HL-60 (cell line): ENCODE results near the gene SCUBE1.

ENCODE experiments used
- DNase-seq, 2 experiments: peaks; one replicate each; pipeline ENCODE4 v3.0.0-alpha.2; 2010 to 2020; ENCODE audit warnings: low read depth in 1 of 2, low spot score in 1 of 2
- H3K27ac ChIP-seq: fragments of 250-450 bp; sonication (Bioruptor Pico); replicated peaks from 2 replicates; pipeline ENCODE4 v1.5.1; 2020; ENCODE audit warnings: mild to moderate bottlenecking, moderate library complexity
- H3K27me3 ChIP-seq: fragments of 250-450 bp; sonication (Bioruptor Pico); 2 replicates; pipeline ENCODE4 v1.5.1; 2021; ENCODE audit warnings: mild to moderate bottlenecking, moderate library complexity; ENCODE audit not compliant: insufficient read depth, poor library complexity, severe bottlenecking
- H3K4me3 ChIP-seq: replicated peaks from 2 replicates; pipeline ENCODE4 v1.5.1; 2011; ENCODE audit warnings: mild to moderate bottlenecking, control low read depth, low read length; ENCODE audit not compliant: insufficient read depth
- CTCF ChIP-seq: IDR thresholded peaks from one replicate; pipeline ENCODE4 v1.5.1; 2011; ENCODE audit warnings: low read length, control low read depth, inconsistent platforms; ENCODE audit not compliant: insufficient read depth
- GABPA ChIP-seq: IDR thresholded peaks from 2 replicates; pipeline ENCODE4 v1.6.1; 2012; ENCODE audit warnings: low read depth
- POLR2AphosphoS5 ChIP-seq: IDR thresholded peaks from 2 replicates; pipeline ENCODE4 v1.6.1; 2012; ENCODE audit warnings: low read depth
- SPI1 ChIP-seq: IDR thresholded peaks from 2 replicates; pipeline ENCODE4 v1.6.1; 2012; ENCODE audit warnings: low read depth, mild to moderate bottlenecking, borderline replicate concordance
- TF ChIP-seq, protein P1 (sequence below): IDR thresholded peaks from 2 replicates; pipeline ENCODE4 v1.6.1; 2012; ENCODE audit warnings: low read depth; ENCODE audit not compliant: insufficient replicate concordance

SCUBE1 gene

DNA sequence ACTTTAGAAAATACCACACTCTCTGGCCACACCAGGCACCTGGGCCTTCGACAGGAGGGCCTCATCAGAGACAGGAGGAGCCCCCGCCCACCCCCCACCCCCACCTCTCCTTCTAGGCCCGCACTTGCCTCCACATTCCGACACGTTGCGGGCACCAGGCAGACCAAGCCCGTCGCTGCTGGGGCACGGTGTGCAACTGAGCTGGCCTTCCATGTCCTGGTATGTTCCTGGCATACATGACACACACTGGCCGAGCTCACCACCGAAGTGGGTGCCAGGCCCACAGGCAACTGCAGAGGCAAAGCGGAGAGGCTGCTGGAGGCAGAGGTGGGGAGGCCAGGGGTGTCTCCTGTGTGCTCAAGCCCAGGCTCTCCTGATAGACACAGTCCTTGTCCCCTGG lies 129.2 kb downstream of the SCUBE1 start:
- no peak overlapping the region for H3K27ac ChIP-seq
- no peaks in the 10 kb centered on the region for H3K27me3 ChIP-seq
- DNase-seq, result no peak
- H3K4me3 ChIP-seq, result no peak overlapping the region
- TF ChIP-seq CTCF (no peak), GABPA (no peak), POLR2AphosphoS5 (no peak), SPI1 (no peak)
- TF ChIP-seq, protein P1, sequence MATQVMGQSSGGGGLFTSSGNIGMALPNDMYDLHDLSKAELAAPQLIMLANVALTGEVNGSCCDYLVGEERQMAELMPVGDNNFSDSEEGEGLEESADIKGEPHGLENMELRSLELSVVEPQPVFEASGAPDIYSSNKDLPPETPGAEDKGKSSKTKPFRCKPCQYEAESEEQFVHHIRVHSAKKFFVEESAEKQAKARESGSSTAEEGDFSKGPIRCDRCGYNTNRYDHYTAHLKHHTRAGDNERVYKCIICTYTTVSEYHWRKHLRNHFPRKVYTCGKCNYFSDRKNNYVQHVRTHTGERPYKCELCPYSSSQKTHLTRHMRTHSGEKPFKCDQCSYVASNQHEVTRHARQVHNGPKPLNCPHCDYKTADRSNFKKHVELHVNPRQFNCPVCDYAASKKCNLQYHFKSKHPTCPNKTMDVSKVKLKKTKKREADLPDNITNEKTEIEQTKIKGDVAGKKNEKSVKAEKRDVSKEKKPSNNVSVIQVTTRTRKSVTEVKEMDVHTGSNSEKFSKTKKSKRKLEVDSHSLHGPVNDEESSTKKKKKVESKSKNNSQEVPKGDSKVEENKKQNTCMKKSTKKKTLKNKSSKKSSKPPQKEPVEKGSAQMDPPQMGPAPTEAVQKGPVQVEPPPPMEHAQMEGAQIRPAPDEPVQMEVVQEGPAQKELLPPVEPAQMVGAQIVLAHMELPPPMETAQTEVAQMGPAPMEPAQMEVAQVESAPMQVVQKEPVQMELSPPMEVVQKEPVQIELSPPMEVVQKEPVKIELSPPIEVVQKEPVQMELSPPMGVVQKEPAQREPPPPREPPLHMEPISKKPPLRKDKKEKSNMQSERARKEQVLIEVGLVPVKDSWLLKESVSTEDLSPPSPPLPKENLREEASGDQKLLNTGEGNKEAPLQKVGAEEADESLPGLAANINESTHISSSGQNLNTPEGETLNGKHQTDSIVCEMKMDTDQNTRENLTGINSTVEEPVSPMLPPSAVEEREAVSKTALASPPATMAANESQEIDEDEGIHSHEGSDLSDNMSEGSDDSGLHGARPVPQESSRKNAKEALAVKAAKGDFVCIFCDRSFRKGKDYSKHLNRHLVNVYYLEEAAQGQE, result no peak

GRCh38 chr22:43213051-43213450 lies 130.1 kb downstream of the SCUBE1 start:
- DNase-seq, result no peak
- H3K27ac ChIP-seq, result no peak overlapping the region
- no peak for TF ChIP-seq GABPA
- no peak for TF ChIP-seq POLR2AphosphoS5
- TF ChIP-seq CTCF, result no peak
- TF ChIP-seq, protein P1, result no peak
- no peak for TF ChIP-seq SPI1
- H3K27me3 ChIP-seq, result no peaks in the 10 kb centered on the region
- no peak overlapping the region for H3K4me3 ChIP-seq

DNA sequence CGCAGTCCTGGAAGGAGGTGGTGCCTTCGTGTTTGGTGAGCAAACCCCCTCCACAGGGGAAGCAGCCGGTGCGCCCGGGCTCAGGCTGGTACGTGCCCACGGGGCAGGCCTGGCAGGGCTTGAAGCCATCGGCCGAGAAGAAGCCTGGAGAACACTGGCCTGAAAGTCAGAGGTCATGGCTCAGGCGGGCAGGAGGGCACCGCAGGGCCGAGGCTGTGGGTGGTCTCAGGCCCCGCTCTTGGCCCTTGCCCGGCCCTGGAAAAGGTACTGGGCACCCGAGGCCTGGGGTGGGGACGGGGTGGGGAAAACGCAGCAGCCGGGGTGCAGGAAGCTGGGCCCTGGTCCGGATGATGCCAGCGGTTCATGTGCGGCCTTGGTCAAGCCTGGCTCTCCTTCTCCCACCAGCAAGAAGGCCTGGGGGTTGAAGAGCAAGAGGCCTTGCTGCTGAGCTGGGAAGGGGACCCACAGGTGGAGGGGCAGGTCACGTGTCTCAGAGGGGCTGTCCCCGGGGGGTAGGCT lies 130.7 kb downstream of the SCUBE1 start:
- no peak overlapping the region for H3K27ac ChIP-seq
- H3K27me3 ChIP-seq, result no peaks in the 10 kb centered on the region
- H3K4me3 ChIP-seq, result no peak overlapping the region
- TF ChIP-seq CTCF, result no peak
- TF ChIP-seq, protein P1, result no peak
- no peak for TF ChIP-seq POLR2AphosphoS5
- no peak for TF ChIP-seq SPI1
- no peak for TF ChIP-seq GABPA
- no peak for DNase-seq
